H1 (cell line): ENCODE data around the gene CXCL17. TPM values are rescaled to one million over a fixed set of nuclear protein-coding genes. Genes with fewer than 3 reads are reported as not detected.

Source experiments
- ASH2L ChIP-seq: fragments of 200-600, 300-600 bp; sonication (generic); IDR thresholded peaks from one replicate; pipeline ENCODE4 v1.7.1; 2017; ENCODE audit warnings: low read length
- CTCF ChIP-seq, 3 experiments: IDR thresholded peaks; 1 replicate in 2 of 3; 2 replicates in 1 of 3; pipeline versions ENCODE4 v1.5.1 to v1.6.1; 2011; ENCODE audit warnings: low read length in 3 of 3, mild to moderate bottlenecking in 3 of 3, inconsistent platforms in 2 of 3, low read depth in 1 of 3, moderate library complexity in 1 of 3; ENCODE audit not compliant: insufficient read depth in 1 of 3; ENCODE audit errors: control extremely low read depth in 1 of 3
- NRF1 ChIP-seq: IDR thresholded peaks from 2 replicates; pipeline ENCODE4 v1.6.1; 2011; ENCODE audit warnings: mild to moderate bottlenecking, low read depth, low read length, improper control_type of control experiment
- SP1 ChIP-seq: IDR thresholded peaks from 2 replicates; pipeline ENCODE4 v1.6.1; 2011; ENCODE audit warnings: low read depth, low read length
- polyA plus RNA-seq, 7 experiments: library from polyadenylated mRNA; depleted of rRNA in 3 of 7; stranded (reverse) in 5 of 7; unstranded in 2 of 7; fragments of >200 nt in 5 of 7; fragments of 200-250 nt in 2 of 7; gene quantifications; 1 replicate in 5 of 7; 2 replicates in 1 of 7; 4 replicates in 1 of 7; pipeline versions ENCODE4 v1.2.1 to v1.2.3, GENCODE V29; 2011 to 2013; ENCODE audit warnings: missing spikeins in 2 of 7, mixed read lengths in 2 of 7
- total RNA-seq: library from RNA; stranded (reverse); fragmentation: NEBNext Ultra II Directional; extraction: Animal tissue kit (Norgen Biotek cat#: 25700); gene quantifications from 2 replicates; pipeline ENCODE4 v1.2.1, GENCODE V29; 2021

CXCL17 gene
- total and polyA plus RNA-seq, 2 of the 8 experiments (the other 6 are each of a cell fraction or from before 2014, with no cell fraction given), result not detected

- TF ChIP-seq CTCF (IDR thresholded peaks at IDR 0.05; ENCODE audit: control extremely low read depth in 1 of 3, insufficient read depth in 1 of 3, low read depth in 1 of 3, low read length in 3 of 3) (no peak), SP1 (no peak), ASH2L (no peak), NRF1 (no peak)
Measured at GRCh38 chr19:42474743-42475142, 32.0 kb upstream of the CXCL17 start (continued).
